Inflammatory macrophage (primary cell): ENCODE data around the gene NPY.

ENCODE experiments used
- DNase-seq, 2 donors: peaks; one replicate each; pipeline ENCODE4 v3.0.0-alpha.2; 2020 to 2022

The NPY gene

GRCh38 chr7:24316340-24316739 lies 32.4 kb downstream of the NPY start:
- DNase-seq = no peak

DNA sequence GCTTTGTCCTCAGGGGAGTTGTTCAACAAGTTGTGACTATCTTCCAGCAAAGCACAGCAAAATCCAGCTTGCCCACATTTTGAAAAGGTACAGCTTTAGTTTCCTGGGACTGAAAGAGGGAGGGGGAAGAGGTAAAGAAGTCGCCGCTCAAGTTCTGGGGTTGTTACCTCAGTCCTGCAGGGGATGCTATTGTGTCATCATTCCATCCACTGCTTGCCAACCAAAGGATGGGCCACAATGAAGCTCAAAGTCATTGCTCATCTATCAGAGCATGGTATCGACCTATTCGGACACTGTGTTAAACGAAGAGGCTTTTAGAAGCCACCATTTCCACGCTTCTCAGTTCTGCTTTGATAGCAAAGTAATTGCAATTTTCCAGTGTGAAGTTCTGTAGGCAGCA lies 34.3 kb downstream of the NPY start:
- no peak for DNase-seq

- DNase-seq = no peak
Observed at GRCh38 chr7:24319209-24319608, 35.2 kb downstream of the NPY start.

DNA sequence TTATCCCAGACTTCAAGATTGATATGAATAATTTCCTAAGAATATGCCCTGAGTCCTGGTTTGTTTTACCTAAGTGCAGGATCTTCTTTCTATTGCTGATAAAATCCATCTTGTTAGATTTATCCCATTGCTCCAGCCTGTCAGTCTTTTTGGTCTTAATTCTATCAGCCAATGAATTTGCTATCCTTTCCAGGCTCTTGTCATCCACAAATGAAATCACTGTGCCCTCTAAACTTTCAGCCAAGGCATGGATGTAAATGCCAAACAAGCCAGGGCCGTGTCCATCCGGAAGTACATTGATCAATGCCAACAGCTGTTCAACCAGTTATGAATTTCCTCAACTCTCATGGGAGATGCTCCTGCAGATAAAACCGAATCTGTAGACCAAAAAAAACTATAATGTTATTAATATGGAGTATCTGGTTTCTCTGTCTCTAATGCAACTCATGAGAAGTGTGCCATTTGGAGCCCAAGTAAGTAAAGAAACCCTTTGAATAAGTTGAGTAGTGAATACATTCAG lies 40.0 kb downstream of the NPY start:
- no peak for DNase-seq

DNA sequence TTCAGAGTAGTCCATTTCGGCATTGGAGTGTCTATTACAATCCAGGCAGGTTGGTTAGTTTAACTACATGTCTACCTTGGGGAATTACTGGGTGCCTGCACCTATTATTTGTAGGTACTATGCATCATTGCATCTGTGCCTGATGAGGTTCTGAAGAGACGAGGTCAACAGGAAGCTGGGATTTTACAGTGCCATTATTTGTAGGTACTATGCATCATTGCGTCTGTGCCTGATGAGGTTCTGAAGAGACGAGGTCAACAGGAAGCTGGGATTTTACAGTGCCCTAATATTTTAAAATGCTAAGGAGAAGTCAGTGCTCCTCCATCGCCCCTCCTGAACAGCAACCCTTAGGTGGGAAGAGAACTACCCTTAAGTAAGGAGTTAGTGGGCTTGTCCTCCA lies 41.7 kb downstream of the NPY start:
- DNase-seq = no peak

DNA sequence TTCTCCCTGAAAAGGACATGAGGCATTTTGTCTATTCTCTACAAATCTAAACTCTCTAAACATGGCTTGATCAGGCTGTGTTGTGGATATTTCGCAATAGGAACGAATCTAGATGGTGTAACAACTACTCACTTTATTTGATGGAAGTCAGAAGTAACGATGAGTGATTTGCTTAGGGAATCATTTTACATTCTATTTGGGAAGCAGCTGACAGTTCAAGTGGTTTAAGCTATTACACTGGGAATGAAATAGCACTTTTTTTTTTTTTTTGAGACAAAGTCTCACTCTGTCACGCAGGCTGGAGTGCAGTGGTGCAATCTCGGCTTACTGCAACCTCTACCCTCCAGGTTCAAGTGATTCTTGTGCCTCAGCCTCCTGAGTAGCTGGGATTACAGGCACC lies 44.1 kb downstream of the NPY start:
- DNase-seq = no peak

DNA sequence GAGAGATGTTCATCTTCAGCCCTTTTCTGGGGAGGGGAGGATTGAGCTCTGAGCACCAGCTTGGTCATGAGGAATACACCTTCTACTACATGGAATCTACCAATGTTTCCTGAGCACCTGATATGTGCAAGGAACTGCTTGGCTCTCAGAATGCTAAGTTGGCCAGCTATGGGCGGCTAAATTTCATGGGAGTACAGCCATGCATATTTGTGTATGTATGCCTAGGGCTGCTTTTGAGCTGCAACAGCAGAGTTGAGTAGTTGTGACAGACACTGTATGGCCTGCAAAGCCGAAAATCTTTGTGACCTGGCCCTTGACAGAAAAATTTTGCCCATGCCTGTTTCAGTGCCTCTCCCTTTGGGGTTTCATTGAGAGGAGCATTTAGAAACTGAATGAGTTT lies 44.9 kb downstream of the NPY start:
- DNase-seq = no peak

DNA sequence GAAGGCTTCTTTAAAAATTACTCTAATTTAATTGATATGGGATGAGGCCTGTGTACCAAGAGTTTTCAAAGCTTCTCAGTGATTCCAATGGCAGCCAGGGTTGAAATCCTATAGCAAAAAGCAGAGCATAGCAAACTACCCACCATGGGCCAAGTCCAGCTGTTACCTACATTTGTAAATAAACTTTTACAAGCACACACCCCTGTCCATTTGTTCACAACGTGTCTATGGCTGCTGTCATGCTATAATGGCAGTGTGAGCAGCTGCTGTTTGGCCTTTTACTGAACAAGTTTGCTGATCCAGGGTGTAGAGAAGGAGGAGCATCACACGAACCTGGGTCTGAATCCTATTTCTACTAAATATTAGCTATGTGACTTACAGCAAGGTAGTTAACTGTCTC lies 50.0 kb downstream of the NPY start:
- no peak for DNase-seq

- no peak for DNase-seq
Observed at GRCh38 chr7:24334627-24335026, 50.6 kb downstream of the NPY start.

GRCh38 chr7:24336461-24336860 lies 52.5 kb downstream of the NPY start:
- DNase-seq = no peak

GRCh38 chr7:24337180-24337579 lies 53.2 kb downstream of the NPY start:
- no peak for DNase-seq

DNA sequence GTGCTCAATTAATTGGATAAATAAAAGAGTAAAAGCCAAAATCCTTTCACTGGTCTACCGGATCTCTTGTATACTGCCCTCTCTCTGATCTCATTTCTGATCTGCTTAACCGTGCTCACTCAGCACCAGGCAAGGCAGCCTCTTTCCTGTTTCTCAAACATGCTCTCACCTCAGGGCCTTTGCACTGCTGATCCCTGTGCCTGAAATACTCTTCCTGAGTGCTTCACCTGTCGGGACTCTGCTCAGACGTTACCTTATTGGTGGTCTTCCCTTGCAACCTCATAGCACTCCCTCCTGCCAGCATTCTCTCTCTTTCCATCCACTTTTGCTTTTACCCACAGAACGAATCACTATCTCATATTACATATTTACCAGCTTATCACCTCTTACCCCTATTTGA lies 55.6 kb downstream of the NPY start:
- DNase-seq = no peak

GRCh38 chr7:24340727-24341126 lies 56.7 kb downstream of the NPY start:
- DNase-seq = no peak
